ENCODE data around the gene CDC20B. TPM values are rescaled to one million over a fixed set of nuclear protein-coding genes. Genes with fewer than 3 reads are reported as not detected.

The CDC20B gene
- polyA plus RNA-seq, 1 of the 3 experiments (the other 2 are of a cell fraction): 0.03 TPM

- Histone ChIP-seq H3K27me3 (ENCODE audit: insufficient read depth) (no peaks in the 10 kb centered on the region), H3K9me3 (no peaks in the 10 kb centered on the region), H3K4me1 (ENCODE audit: control insufficient read depth in 1 of 2, insufficient read depth in 2 of 2, low read depth in 1 of 2, low read length in 1 of 2) (no peaks in the 10 kb centered on the region), H3K27ac (ENCODE audit: low read depth in 2 of 2, low read length in 1 of 2) (peak overlapping the region; percentile 39 to 72; a peak in 3 of 4 replicates), H3K4me3 (ENCODE audit: low read depth in 2 of 2, low read length in 1 of 2) (no peak overlapping the region), H4K20me1 (ENCODE audit: insufficient read depth) (no peaks in the 10 kb centered on the region), H3K36me3 (replicated peaks in 1 of 2; ENCODE audit: control insufficient read depth in 1 of 2, insufficient read depth in 2 of 2, low read length in 1 of 2) (no peaks in the 10 kb centered on the region), H3F3A (replicated peaks; ENCODE audit: insufficient read depth) (peaks cover 11% of the 10 kb centered on the region), H2AFZ (ENCODE audit: low read depth) (peak overlapping the region; percentile 17; the same call in 1 of the 2 replicates), H3K9me2 (no peaks in the 10 kb centered on the region), H3K9ac (no peak overlapping the region; the same call in 1 of the 2 replicates), H3K4me2 (peak overlapping the region; percentile 7; the same call in 1 of the 2 replicates), H3K79me2 (ENCODE audit: insufficient read depth) (no peaks in the 10 kb centered on the region)
- no peak for TF ChIP-seq NRF1 (IDR thresholded peaks at IDR 0.05; ENCODE audit: low read depth, low read length)
- TF ChIP-seq RAD21 (IDR thresholded peaks at IDR 0.05; ENCODE audit: low read length): no peak
- TF ChIP-seq CTCF (IDR thresholded peaks at IDR 0.05): no peak
- 0 out of 4 replicates have a peak, but pooled peaks have one; percentile 18 to 32 for TF ChIP-seq EP300 (IDR thresholded peaks at IDR 0.05; ENCODE audit: borderline replicate concordance in 1 of 2, low read depth in 1 of 2, low read length in 1 of 2)
- peak; percentile 35; the same call in 1 of the 2 replicates for TF ChIP-seq NFIC (IDR thresholded peaks at IDR 0.05; ENCODE audit: borderline replicate concordance)
- TF ChIP-seq FOSL2 (IDR thresholded peaks at IDR 0.05; ENCODE audit: borderline replicate concordance, low read depth): peak; percentile 35; the same call in 1 of the 2 replicates
- TF ChIP-seq JUND (IDR thresholded peaks at IDR 0.05): 0 out of 2 replicates have a peak, but pooled peaks have one; percentile 9
- TF ChIP-seq, protein P1, sequence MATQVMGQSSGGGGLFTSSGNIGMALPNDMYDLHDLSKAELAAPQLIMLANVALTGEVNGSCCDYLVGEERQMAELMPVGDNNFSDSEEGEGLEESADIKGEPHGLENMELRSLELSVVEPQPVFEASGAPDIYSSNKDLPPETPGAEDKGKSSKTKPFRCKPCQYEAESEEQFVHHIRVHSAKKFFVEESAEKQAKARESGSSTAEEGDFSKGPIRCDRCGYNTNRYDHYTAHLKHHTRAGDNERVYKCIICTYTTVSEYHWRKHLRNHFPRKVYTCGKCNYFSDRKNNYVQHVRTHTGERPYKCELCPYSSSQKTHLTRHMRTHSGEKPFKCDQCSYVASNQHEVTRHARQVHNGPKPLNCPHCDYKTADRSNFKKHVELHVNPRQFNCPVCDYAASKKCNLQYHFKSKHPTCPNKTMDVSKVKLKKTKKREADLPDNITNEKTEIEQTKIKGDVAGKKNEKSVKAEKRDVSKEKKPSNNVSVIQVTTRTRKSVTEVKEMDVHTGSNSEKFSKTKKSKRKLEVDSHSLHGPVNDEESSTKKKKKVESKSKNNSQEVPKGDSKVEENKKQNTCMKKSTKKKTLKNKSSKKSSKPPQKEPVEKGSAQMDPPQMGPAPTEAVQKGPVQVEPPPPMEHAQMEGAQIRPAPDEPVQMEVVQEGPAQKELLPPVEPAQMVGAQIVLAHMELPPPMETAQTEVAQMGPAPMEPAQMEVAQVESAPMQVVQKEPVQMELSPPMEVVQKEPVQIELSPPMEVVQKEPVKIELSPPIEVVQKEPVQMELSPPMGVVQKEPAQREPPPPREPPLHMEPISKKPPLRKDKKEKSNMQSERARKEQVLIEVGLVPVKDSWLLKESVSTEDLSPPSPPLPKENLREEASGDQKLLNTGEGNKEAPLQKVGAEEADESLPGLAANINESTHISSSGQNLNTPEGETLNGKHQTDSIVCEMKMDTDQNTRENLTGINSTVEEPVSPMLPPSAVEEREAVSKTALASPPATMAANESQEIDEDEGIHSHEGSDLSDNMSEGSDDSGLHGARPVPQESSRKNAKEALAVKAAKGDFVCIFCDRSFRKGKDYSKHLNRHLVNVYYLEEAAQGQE (IDR thresholded peaks at IDR 0.05; ENCODE audit: low read depth, low read length): no peak
- TF ChIP-seq PBX3 (IDR thresholded peaks at IDR 0.05): peak; percentile 73
- no peak for TF ChIP-seq RFX5 (IDR thresholded peaks at IDR 0.05; ENCODE audit: low read length)
- no peak for TF ChIP-seq TAF1 (IDR thresholded peaks at IDR 0.05; ENCODE audit: borderline replicate concordance, low read depth, low read length)
- peak; percentile 70 for TF ChIP-seq TCF12 (IDR thresholded peaks at IDR 0.05)
- TF ChIP-seq, protein P2, sequence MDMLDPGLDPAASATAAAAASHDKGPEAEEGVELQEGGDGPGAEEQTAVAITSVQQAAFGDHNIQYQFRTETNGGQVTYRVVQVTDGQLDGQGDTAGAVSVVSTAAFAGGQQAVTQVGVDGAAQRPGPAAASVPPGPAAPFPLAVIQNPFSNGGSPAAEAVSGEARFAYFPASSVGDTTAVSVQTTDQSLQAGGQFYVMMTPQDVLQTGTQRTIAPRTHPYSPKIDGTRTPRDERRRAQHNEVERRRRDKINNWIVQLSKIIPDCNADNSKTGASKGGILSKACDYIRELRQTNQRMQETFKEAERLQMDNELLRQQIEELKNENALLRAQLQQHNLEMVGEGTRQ (IDR thresholded peaks at IDR 0.05; ENCODE audit: borderline replicate concordance, low read depth, low read length): no peak
- POLR2A ChIA-PET: no interaction called here
- DNase-seq: no peak
- WGBS (ENCODE audit: low lambda C conversion rate): 4% methylated on average over 5 of the region's 5 CpGs
- CTCF ChIA-PET: no interaction called here
Observed at GRCh38 chr5:55063220-55063863, 109.6 kb downstream of the CDC20B start.

Small RNA genes lying within 50 kb of the gene (small RNA-seq; reads per million reads assigned to genes)
- gene MIR449A (0 to 2.4 (median 0.66) reads per million in 7 experiments), gene MIR449B (0 reads per million in 7 experiments), gene MIR449C (0 to 2.4 (median 0) reads per million in 7 experiments)

Other genes starting within 250 kb of the CDC20B start
- 36.5 and 37.4 TPM in 2 replicates for gene ESM1, start 187.6 kb downstream of the CDC20B start, polyA plus RNA-seq (2012; rRNA removed)
- gene GZMK, start 148.9 kb downstream of the CDC20B start, polyA plus RNA-seq (2012; rRNA removed): not detected in 2 replicates
- 0.07 TPM in 1 of 2 replicates, not detected in the other for gene GZMA, start 70.5 kb downstream of the CDC20B start, polyA plus RNA-seq (2012; rRNA removed)
- gene GPX8, start 13.0 kb downstream of the CDC20B start, polyA plus RNA-seq (2012; rRNA removed): 30.1 and 44.2 TPM in 2 replicates
- not detected in 2 replicates for gene MCIDAS, start 54.1 kb upstream of the CDC20B start, polyA plus RNA-seq (2012; rRNA removed)
- not detected in 2 replicates for gene CCNO, start 60.4 kb upstream of the CDC20B start, polyA plus RNA-seq (2012; rRNA removed)
- gene DHX29, start 134.5 kb upstream of the CDC20B start, polyA plus RNA-seq (2012; rRNA removed): 2.1 and 2.2 TPM in 2 replicates
- gene MTREX, start 134.8 kb upstream of the CDC20B start, polyA plus RNA-seq (2012; rRNA removed): 11.2 and 12.1 TPM in 2 replicates

Measured in SK-N-SH (cell line).